A549 (cell line): ENCODE results near the gene TXNL4B. TPM values are rescaled to one million over a fixed set of nuclear protein-coding genes. Genes with fewer than 3 reads are reported as not detected.

Source experiments
- ATAC-seq, 2 experiments: fragments of 200-7000 bp in 1 of 2; fragments of >200 bp in 1 of 2; cut with Nextera tagmentation in 1 of 2; cut with Tn5 transposase in 1 of 2; 3 replicates each; pipeline versions ENCODE4 v1.8.0 to v1.9.1; 2018 to 2020; ENCODE audit warnings: mild to moderate bottlenecking in 1 of 2, moderate library complexity in 1 of 2
- CTCF ChIA-PET: fragments of 300-600 bp; sonication (Branson Sonifier 250); formaldehyde crosslinking; extraction: SDS; loops from one replicate; lab custom pipeline; 2021; ENCODE audit warnings: antibody characterized with exemption, inconsistent platforms; lab: Yijun Ruan, JAX
- POLR2A ChIA-PET: fragments of 350-600 bp; formaldehyde crosslinking; extraction: SDS; loops from one replicate; lab custom pipeline; 2021; ENCODE audit warnings: antibody characterized with exemption, inconsistent platforms; lab: Yijun Ruan, JAX
- DNase-seq, 2 experiments: peaks; one replicate each; pipeline versions ENCODE4 v3.0.0 to v3.0.0-alpha.2; 2011 to 2016; ENCODE audit warnings: low read depth in 1 of 2, low spot score in 1 of 2
- FAIRE-seq: peaks from 2 replicates; lab custom pipeline; 2011; peaks lifted over from hg19 to GRCh38; lab: Jason Lieb, UNC
- H3K27ac ChIP-seq, 2 experiments: fragments of >200 bp; sonication (Bioruptor Twin); formaldehyde crosslinking; 3 replicates each; pipeline ENCODE4 v1.5.1; 2016 to 2017
- H3K4me1 ChIP-seq: fragments of >200 bp; sonication (Bioruptor Twin); formaldehyde crosslinking; 3 replicates; pipeline ENCODE4 v1.6.1; 2016
- H3K4me2 ChIP-seq: fragments of >200 bp; sonication (Bioruptor Twin); formaldehyde crosslinking; 3 replicates; pipeline ENCODE4 v1.6.1; 2016
- H3K4me3 ChIP-seq: fragments of >200 bp; sonication (Bioruptor Twin); formaldehyde crosslinking; 3 replicates; pipeline ENCODE4 v1.5.1; 2016
- H3K9me3 ChIP-seq: fragments of >200 bp; sonication (Bioruptor Twin); formaldehyde crosslinking; 3 replicates; pipeline ENCODE4 v1.6.1; 2016
- CBX2 ChIP-seq: fragments of 200-600 bp; sonication (generic); IDR thresholded peaks from 2 replicates; pipeline ENCODE4 v1.6.1; 2016; ENCODE audit warnings: low read depth, mild to moderate bottlenecking, borderline replicate concordance
- EHMT2 ChIP-seq: fragments of 200-600 bp; sonication (generic); IDR thresholded peaks from 2 replicates; pipeline ENCODE4 v1.6.1; 2016; ENCODE audit warnings: antibody characterized with exemption, low read depth, mild to moderate bottlenecking, moderate library complexity
- FOSB ChIP-seq: fragments of 250-450 bp; sonication (Bioruptor Pico); IDR thresholded peaks from 2 replicates; pipeline ENCODE4 v1.5.0; 2020; ENCODE audit warnings: mild to moderate bottlenecking, moderate library complexity
- FOSL2 ChIP-seq, 2 experiments: fragments of 450-650 bp in 1 of 2; fragments of >200 bp in 1 of 2; sonication (Bioruptor Twin) in 1 of 2; formaldehyde crosslinking; IDR thresholded peaks; 2 replicates each; pipeline versions ENCODE4 v1.5.0 to v1.6.1; 2016 to 2020; ENCODE audit warnings: mild to moderate bottlenecking in 1 of 2, moderate library complexity in 1 of 2
- GATA3 ChIP-seq: IDR thresholded peaks from 2 replicates; pipeline ENCODE4 v1.6.1; 2012; ENCODE audit warnings: borderline replicate concordance
- RCOR1 ChIP-seq: fragments of 150-350 bp; IDR thresholded peaks from 2 replicates; pipeline ENCODE4 v1.6.1; 2014; ENCODE audit warnings: antibody characterized with exemption, low read length, low read depth
- ZNF302 ChIP-seq: fragments of 250-450 bp; sonication (Bioruptor Pico); IDR thresholded peaks from 2 replicates; pipeline ENCODE4 v1.9.0; 2021; ENCODE audit warnings: inconsistent platforms, mild to moderate bottlenecking, moderate library complexity
- ZSCAN20 ChIP-seq: fragments of 250-450 bp; sonication (Bioruptor Pico); IDR thresholded peaks from 2 replicates; pipeline ENCODE4 v1.8.0; 2022; ENCODE audit warnings: mild to moderate bottlenecking, moderate library complexity
- WGBS: methylation state at CpG from one replicate; pipeline ENCODE4 v1.1.6; 2017; ENCODE audit errors: missing lambda C conversion rate; 5-methylcytosine and 5-hydroxymethylcytosine counted together
- polyA plus RNA-seq, 4 experiments: library from polyadenylated mRNA; depleted of rRNA in 3 of 4; stranded (reverse); fragments of >200 nt; fragmentation: RNase III in 1 of 4; extraction: RNeasy Plus Mini Kit Qiagen cat#74134 plus additional on column Dnase treatment in 1 of 4; gene quantifications; 2 replicates in 3 of 4; 3 replicates in 1 of 4; pipeline ENCODE4 v1.2.3, GENCODE V29; 2011 to 2017

The TXNL4B gene
- polyA plus RNA-seq, 2 of the 4 experiments (the other 2 are of a cell fraction): 16.4 to 32.7 TPM

DNA sequence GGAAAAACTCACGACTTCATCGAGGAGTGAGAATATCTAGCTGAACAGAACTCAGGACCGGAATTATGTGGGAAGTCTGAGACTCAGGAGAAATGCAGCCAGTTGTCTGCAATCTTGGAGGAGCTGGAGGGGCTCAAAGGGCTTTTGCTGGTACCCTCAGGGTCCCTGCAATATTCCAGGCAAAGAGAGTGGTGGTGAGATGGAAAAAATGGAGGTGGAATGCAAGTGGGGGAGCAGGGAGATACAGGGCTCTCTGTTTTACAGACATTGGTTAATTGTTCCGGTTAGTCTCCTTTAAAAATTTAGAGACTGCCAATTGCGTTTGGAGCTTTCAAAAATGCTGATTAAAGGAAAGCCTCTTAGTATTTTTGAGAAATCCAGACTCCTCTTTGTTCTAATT is 57.3 kb downstream of the TXNL4B start:
- H3K4me3 ChIP-seq: no peak overlapping the region
- DNase-seq: no peak
- no peak for FAIRE-seq
- H3K27ac ChIP-seq: no peak overlapping the region
- no peak for TF ChIP-seq FOSL2 (IDR thresholded peaks at IDR 0.05)
- no peak for TF ChIP-seq FOSL2 (CRISPR knock-in tag; IDR thresholded peaks at IDR 0.05)
- no peak for TF ChIP-seq FOSB (CRISPR knock-in tag)
- TF ChIP-seq ZSCAN20 (CRISPR knock-in tag): no peak
- no peak for TF ChIP-seq CBX2
- no peak for TF ChIP-seq RCOR1
- TF ChIP-seq EHMT2: no peak
- TF ChIP-seq GATA3: no peak
- TF ChIP-seq ZNF302 (CRISPR knock-in tag): no peak
- H3K4me2 ChIP-seq: no peak overlapping the region
- H3K4me1 ChIP-seq: no peaks in the 10 kb centered on the region
- ATAC-seq: no peak
- ChIA-PET CTCF (no interaction called here), POLR2A (no interaction called here)
- 68% methylated on average over 5 of the region's 5 CpGs for WGBS
- H3K9me3 ChIP-seq: no peaks in the 10 kb centered on the region

Other genes starting within 250 kb of the TXNL4B start
- gene ATXN1L, start 247.6 kb downstream of the TXNL4B start, polyA plus RNA-seq (2011; rRNA removed): 16.9 and 18.2 TPM in 2 replicates
- gene ATXN1L, start 247.6 kb downstream of the TXNL4B start, polyA plus RNA-seq (2017; fragmentation: RNase III; extraction: RNeasy Plus Mini Kit Qiagen cat#74134 plus additional on column Dnase treatment): 16.2 to 17.7 TPM (median 17.4 TPM) in 3 replicates
- 3.6 and 4.5 TPM in 2 replicates for gene ZNF821, start 209.4 kb downstream of the TXNL4B start, polyA plus RNA-seq (2011; rRNA removed)
- gene ZNF821, start 209.4 kb downstream of the TXNL4B start, polyA plus RNA-seq (2017; fragmentation: RNase III; extraction: RNeasy Plus Mini Kit Qiagen cat#74134 plus additional on column Dnase treatment): 2.7 to 3.8 TPM (median 3.4 TPM) in 3 replicates
- 290 and 297 TPM in 2 replicates for gene IST1, start 198.1 kb downstream of the TXNL4B start, polyA plus RNA-seq (2011; rRNA removed)
- 178 to 184 TPM (median 183 TPM) in 3 replicates for gene IST1, start 198.1 kb downstream of the TXNL4B start, polyA plus RNA-seq (2017; fragmentation: RNase III; extraction: RNeasy Plus Mini Kit Qiagen cat#74134 plus additional on column Dnase treatment)
- gene PKD1L3, start 93.2 kb downstream of the TXNL4B start, polyA plus RNA-seq (2011; rRNA removed): 0.01 TPM in 1 of 2 replicates, not detected in the other
- not detected in 3 replicates for gene PKD1L3, start 93.2 kb downstream of the TXNL4B start, polyA plus RNA-seq (2017; fragmentation: RNase III; extraction: RNeasy Plus Mini Kit Qiagen cat#74134 plus additional on column Dnase treatment)
- gene DHODH, start 84.9 kb downstream of the TXNL4B start, polyA plus RNA-seq (2011; rRNA removed): 10.1 and 13.2 TPM in 2 replicates
- 9.7 to 11.0 TPM (median 10.5 TPM) in 3 replicates for gene DHODH, start 84.9 kb downstream of the TXNL4B start, polyA plus RNA-seq (2017; fragmentation: RNase III; extraction: RNeasy Plus Mini Kit Qiagen cat#74134 plus additional on column Dnase treatment)
- gene HP, start 39.1 kb downstream of the TXNL4B start, polyA plus RNA-seq (2011; rRNA removed): 0.23 and 0.28 TPM in 2 replicates
- not detected in 3 replicates for gene HP, start 39.1 kb downstream of the TXNL4B start, polyA plus RNA-seq (2017; fragmentation: RNase III; extraction: RNeasy Plus Mini Kit Qiagen cat#74134 plus additional on column Dnase treatment)
- gene HPR, start 30.4 kb downstream of the TXNL4B start, polyA plus RNA-seq (2011; rRNA removed): not detected in 2 replicates
- gene HPR, start 30.4 kb downstream of the TXNL4B start, polyA plus RNA-seq (2017; fragmentation: RNase III; extraction: RNeasy Plus Mini Kit Qiagen cat#74134 plus additional on column Dnase treatment): not detected in 3 replicates
- 37.4 and 41.9 TPM in 2 replicates for gene DHX38, start 227 bp upstream of the TXNL4B start, polyA plus RNA-seq (2011; rRNA removed)
- 72.8 to 85.4 TPM (median 80.6 TPM) in 3 replicates for gene DHX38, start 227 bp upstream of the TXNL4B start, polyA plus RNA-seq (2017; fragmentation: RNase III; extraction: RNeasy Plus Mini Kit Qiagen cat#74134 plus additional on column Dnase treatment)
- 0.22 and 0.37 TPM in 2 replicates for gene PMFBP1, start 78.5 kb upstream of the TXNL4B start, polyA plus RNA-seq (2011; rRNA removed)
- 0.05 to 0.20 TPM (median 0.16 TPM) in 3 replicates for gene PMFBP1, start 78.5 kb upstream of the TXNL4B start, polyA plus RNA-seq (2017; fragmentation: RNase III; extraction: RNeasy Plus Mini Kit Qiagen cat#74134 plus additional on column Dnase treatment)